ENCODE measurements around the gene LRRC7.

DNA sequence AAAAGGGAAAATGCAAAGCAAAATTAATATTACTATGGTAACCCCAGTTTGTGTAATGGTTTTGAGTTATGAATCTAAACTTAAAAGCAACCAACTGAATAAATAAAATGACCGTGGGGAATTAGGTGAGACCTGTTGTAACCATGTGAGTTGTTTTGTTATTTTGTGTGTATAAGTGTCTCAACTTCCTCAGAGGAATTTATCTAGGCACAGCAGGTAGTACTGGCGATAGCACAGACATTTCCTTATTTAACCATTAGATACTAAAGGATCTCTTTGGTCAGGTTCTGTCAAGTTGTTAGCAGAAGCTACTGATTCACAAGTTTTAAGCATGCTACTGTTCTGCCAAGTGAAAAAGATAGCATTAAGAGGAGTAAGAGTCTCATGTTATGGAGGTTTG is 39.3 kb upstream of the LRRC7 start:
- TF ChIP-seq, protein P1, sequence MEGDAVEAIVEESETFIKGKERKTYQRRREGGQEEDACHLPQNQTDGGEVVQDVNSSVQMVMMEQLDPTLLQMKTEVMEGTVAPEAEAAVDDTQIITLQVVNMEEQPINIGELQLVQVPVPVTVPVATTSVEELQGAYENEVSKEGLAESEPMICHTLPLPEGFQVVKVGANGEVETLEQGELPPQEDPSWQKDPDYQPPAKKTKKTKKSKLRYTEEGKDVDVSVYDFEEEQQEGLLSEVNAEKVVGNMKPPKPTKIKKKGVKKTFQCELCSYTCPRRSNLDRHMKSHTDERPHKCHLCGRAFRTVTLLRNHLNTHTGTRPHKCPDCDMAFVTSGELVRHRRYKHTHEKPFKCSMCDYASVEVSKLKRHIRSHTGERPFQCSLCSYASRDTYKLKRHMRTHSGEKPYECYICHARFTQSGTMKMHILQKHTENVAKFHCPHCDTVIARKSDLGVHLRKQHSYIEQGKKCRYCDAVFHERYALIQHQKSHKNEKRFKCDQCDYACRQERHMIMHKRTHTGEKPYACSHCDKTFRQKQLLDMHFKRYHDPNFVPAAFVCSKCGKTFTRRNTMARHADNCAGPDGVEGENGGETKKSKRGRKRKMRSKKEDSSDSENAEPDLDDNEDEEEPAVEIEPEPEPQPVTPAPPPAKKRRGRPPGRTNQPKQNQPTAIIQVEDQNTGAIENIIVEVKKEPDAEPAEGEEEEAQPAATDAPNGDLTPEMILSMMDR (conservative IDR thresholded peaks at IDR 0.05; ENCODE audit: low read length), result no peak
- TF ChIP-seq EZH2phosphoT487 (IDR thresholded peaks at IDR 0.05; ENCODE audit: borderline replicate concordance), result no peak
